NT2/D1 (cell line): ENCODE data around the gene SBF2.

Source experiments
- SUZ12 ChIP-seq: IDR thresholded peaks from 2 replicates; pipeline ENCODE4 v1.6.1; 2011; ENCODE audit not compliant: insufficient read length, insufficient read depth; ENCODE audit errors: extremely low read depth
- ZNF274 ChIP-seq: IDR thresholded peaks from 2 replicates; pipeline ENCODE4 v1.6.1; 2011; ENCODE audit warnings: mild to moderate bottlenecking, low read depth, low read length

DNA sequence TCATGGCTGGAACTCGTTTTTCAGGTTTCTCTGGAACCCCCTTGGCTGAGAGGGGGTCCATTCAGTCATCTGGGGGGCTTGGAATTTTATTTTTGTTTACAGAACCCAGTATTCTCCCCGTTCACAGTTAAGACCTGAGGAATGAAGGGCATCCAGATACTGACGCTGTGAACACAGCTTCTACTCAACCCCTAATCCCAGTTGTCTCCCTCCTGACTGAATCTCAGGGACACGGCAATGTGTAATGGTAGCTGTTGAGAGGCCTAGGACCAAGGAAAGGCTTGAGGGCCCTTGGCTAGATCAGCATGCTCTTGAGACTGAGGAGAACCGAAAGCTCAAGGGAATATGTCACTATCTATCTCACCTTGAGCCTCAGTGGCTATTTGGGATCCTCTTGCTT is 516.5 kb downstream of the SBF2 start:
- no peak for TF ChIP-seq SUZ12
- TF ChIP-seq ZNF274 = no peak
